HG03060 (cell line): ENCODE measurements around the gene KIF7.

ENCODE experiments used
- ATAC-seq: cut with Tn5 transposase; IDR thresholded peaks from one replicate; pipeline ENCODE4 v1.9.1; 2021; ENCODE audit warnings: low read depth, moderate number of reproducible peaks; ENCODE audit not compliant: unreplicated experiment

KIF7 gene

GRCh38 chr15:89649013-89649625 is 6.1 kb downstream of the KIF7 start:
- no peak for ATAC-seq

GRCh38 chr15:89648106-89649012 is 6.9 kb downstream of the KIF7 start:
- no peak for ATAC-seq

- no peak for ATAC-seq
Measured at GRCh38 chr15:89647191-89647851, 7.9 kb downstream of the KIF7 start.

DNA sequence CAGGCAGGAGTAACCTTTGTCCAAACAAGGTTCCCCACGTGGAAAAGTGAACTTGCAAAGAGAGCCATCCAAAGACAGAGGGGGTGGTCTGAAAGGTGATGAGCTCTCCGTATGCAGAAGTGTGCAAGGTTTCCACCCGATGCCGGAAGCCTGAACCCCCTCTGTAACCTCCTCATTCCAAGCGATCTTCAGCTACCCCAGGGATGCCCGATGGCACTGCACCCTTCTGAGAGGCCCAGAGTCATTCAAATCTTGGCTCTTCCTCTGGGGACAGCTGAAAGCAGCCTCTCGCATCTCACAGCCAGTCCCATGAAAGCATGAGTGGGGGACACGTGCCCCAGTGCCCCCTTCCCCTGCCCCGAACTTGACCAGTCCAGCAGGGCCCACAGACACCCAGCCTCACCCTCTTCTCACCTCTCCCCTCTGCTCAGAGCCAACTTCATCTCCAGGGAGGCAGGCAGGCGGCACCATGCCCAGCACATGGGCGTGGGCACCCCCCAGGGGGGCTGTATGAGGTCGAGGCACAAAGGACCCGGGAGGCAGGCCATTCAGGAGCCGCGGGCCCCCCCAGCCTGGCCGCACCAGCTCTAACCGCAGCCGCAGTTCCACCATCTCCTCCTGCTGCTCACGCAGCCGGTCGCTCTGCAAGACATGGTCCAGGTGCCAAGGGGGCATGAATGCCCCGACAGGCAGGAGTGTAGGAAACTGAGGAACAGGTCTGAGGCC is 8.7 kb downstream of the KIF7 start:
- ATAC-seq = no peak

- no peak for ATAC-seq
Measured at GRCh38 chr15:89645680-89646079, 9.6 kb downstream of the KIF7 start.

GRCh38 chr15:89642106-89642505 is 13.2 kb downstream of the KIF7 start:
- no peak for ATAC-seq

GRCh38 chr15:89641053-89641452 is 14.2 kb downstream of the KIF7 start:
- no peak for ATAC-seq

GRCh38 chr15:89640245-89640644 is 15.0 kb downstream of the KIF7 start:
- no peak for ATAC-seq

DNA sequence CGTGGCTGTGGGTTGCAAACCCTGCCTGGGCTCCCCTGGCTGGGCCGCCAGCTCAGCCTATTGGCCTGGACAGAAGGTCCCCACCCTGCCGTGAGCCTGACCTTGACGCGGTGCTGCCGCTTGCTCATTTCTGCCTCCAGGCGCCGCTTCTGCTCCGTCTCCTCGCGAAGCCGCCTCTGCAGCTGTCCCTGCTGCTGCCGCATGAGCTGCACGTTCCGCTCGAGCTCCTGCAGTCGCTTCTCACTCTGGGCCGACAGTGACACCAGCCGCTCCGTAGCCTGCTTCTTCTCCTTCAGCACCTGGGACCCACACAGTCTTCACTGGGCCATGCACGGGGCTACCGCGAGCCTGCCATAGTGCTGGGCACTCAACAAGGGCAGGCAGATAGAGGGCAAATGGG is 21.7 kb downstream of the KIF7 start:
- no peak for ATAC-seq

- no peak for ATAC-seq
Measured at GRCh38 chr15:89632563-89633430, 22.5 kb downstream of the KIF7 start.

GRCh38 chr15:89631902-89632264 is 23.4 kb downstream of the KIF7 start:
- ATAC-seq = no peak

DNA sequence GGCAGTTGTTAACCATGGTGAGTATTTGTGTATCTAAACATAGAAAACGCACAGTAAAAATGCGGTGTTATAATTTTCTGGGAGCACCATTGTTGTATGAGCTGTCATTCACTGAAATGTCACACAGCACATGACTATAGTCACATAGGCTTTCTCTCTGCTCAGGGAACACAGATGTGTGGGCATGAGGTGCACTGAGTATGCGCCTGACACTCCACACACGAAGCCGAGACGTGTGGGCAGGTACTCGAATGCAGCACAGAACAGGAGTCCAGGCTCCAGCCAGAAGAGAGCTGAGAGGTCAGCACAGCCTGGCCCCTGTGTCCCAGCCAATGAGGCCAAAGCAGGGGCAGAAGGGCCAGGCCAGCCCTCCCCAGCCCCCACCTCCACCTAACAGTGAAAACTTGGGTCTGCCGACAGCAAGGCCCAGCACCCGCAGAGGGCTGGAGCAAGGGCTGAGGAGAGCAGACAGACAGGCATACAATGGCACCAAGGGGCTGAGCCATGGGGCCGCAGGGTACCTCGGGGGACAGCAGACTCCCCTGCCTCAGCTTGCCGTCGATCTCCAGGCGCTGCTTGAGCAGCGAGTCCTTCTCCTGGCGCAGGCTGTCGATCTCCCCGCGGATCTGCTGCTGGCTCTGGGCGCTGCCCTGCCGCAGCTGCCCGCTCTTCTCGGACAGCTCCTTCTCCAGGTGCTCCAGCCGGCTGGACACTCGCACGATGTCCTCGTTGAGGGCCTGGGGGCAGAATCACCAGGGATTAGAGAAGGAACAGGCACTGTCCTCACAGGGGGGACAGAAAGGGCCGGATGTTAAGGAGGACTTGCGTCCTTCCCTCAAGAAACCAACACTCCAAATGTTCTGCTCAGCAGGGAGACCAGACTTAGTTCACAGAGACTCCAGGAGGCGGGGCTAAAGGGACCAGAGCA is 24.0 kb downstream of the KIF7 start:
- no peak for ATAC-seq

DNA sequence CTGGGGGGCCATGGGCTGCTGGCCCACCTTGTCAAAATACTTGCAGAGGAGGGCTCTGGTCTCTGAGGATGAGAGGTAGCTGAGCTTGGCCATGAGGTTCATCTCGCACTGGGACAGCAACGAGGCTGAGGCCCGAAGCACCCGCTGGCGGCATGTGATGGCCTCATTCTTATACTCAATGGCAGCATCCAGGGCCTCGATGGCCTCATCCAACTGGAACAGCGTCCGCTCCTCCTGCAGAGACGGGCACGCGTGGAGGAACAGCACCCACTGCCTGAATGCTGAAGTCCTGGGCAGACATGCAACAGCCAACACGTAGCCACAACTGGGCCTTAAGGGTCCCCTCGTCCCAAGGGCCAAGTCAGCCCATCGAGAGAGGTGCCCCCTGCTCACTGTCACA is 25.0 kb downstream of the KIF7 start:
- no peak for ATAC-seq

- no peak for ATAC-seq
Measured at GRCh38 chr15:89629829-89630228, 25.4 kb downstream of the KIF7 start.

DNA sequence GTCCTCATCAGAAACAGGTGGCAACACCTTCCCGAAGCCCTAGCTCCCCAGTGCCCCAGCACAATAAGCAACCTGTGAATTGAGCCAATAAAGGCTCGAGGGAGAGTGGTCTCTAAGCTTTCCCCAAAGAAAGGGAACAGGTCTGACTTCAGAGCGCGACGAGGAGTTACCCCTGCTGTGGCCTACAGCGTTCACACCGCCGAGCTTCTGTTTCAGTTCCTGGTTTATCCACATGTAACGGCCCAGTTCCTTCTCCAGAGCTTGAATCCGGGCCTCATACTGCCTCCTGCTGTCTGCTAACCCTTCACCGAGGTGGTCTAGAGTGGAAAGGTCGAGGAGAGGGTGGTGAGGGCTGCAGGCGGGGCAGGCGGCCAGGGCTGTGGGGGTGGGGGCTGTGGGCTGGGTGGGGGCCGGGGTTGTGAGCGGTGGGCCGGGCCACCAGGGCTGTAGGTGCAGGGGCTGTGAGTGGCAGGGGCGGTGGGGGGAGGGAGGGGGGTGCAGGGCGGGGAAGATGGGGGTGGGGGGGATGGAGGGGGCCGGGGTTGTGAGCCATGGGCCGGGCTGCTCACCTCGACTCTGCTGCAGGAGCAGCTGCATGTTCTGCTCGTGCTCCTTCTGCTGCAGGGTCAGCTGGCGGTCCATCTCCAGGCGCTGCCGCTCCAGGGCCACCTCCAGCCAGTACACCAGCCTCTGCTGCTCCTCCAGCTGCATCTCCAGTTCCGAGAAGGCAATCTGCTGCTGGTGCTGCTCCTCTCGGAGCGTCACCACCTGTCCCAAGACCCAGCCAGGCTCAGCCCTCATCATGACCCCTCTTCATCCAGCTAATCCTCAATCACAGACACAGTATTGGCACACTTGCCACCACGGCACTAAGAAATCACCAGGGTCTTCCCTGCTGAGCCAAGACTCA is 26.2 kb downstream of the KIF7 start:
- no peak for ATAC-seq

DNA sequence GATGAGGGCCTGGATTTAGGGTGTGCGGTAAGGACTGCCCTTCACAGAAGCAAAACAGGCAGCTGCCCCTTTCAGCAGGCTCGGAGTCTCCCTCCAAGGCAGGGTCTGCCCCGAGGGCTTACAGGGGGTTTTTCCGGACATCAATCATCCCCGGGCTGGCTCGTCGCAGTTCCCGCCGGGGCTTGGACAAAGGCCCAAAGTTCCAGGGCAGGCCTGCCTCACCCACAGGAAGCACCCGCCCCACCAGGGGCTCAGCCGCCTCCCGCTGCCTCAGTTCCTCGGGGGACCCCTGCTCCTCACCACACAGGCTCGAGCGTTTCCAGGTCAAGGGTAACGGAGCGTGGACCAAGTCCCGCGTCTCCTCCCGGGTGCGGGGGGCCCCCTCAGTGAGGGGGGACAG is 27.0 kb downstream of the KIF7 start:
- no peak for ATAC-seq

- no peak for ATAC-seq
Measured at GRCh38 chr15:89627256-89627970, 27.9 kb downstream of the KIF7 start.
